DND-41 (cell line): ENCODE data around the gene ZBTB39.

Source experiments
- EZH2 ChIP-seq: IDR thresholded peaks from 3 replicates; pipeline ENCODE4 v1.6.1; 2012; ENCODE audit warnings: borderline replicate concordance, low read depth, mild to moderate bottlenecking, moderate library complexity, low read length, inconsistent platforms; ENCODE audit not compliant: severe bottlenecking
- TF ChIP-seq, protein P1 (sequence below): IDR thresholded peaks from 2 replicates; pipeline ENCODE4 v1.5.1; 2012; ENCODE audit warnings: borderline replicate concordance, low read length, moderate library complexity, mild to moderate bottlenecking; ENCODE audit not compliant: poor library complexity, severe bottlenecking; ENCODE audit errors: extremely low read depth

DNA sequence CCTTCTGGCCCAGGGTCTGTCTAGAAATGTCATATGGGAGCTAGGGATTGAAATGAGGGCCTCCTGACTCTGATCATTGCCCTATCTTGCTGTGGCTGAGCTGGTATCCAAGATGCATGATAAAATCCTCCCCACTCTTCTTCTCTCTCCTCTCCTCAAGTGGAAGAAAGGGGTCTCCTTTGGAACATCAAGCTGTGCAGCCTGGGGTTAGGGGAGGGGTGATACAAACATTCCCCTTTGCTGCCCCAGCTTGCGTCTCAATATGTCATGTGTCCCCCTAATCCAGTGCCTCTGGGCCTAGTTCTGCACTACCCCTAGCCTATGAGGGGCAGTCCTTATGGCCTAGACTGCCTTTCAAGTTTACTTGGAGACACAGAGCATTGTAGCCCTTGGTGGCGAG lies 57.5 kb downstream of the ZBTB39 start:
- TF ChIP-seq, protein P1, sequence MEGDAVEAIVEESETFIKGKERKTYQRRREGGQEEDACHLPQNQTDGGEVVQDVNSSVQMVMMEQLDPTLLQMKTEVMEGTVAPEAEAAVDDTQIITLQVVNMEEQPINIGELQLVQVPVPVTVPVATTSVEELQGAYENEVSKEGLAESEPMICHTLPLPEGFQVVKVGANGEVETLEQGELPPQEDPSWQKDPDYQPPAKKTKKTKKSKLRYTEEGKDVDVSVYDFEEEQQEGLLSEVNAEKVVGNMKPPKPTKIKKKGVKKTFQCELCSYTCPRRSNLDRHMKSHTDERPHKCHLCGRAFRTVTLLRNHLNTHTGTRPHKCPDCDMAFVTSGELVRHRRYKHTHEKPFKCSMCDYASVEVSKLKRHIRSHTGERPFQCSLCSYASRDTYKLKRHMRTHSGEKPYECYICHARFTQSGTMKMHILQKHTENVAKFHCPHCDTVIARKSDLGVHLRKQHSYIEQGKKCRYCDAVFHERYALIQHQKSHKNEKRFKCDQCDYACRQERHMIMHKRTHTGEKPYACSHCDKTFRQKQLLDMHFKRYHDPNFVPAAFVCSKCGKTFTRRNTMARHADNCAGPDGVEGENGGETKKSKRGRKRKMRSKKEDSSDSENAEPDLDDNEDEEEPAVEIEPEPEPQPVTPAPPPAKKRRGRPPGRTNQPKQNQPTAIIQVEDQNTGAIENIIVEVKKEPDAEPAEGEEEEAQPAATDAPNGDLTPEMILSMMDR: no peak
- TF ChIP-seq EZH2: no peak
